PC-9 (cell line): ENCODE results near the gene FAM219A.

Experiments used
- CTCF ChIP-seq: fragments of 200-600 bp; sonication (generic); conservative IDR thresholded peaks from 2 replicates; pipeline ENCODE4 v1.6.1; 2017; ENCODE audit warnings: mixed run types, antibody characterized with exemption, mild to moderate bottlenecking, moderate library complexity
- EZH2 ChIP-seq: fragments of 200-600 bp; sonication (generic); IDR thresholded peaks from 2 replicates; pipeline ENCODE4 v1.8.0; 2017; ENCODE audit warnings: antibody characterized with exemption, low read depth

GRCh38 chr9:34398875-34399274 lies 59.5 kb downstream of the FAM219A start:
- TF ChIP-seq CTCF (no peak), EZH2 (no peak)
